H1 (cell line): ENCODE measurements around the gene TP73. TPM values are rescaled to one million over a fixed set of nuclear protein-coding genes. Genes with fewer than 3 reads are reported as not detected.

Experiments used
- CTCF ChIA-PET: fragments of 300-600 bp; sonication (Branson Sonifier 250); formaldehyde crosslinking; loops from one replicate; lab custom pipeline; 2021; ENCODE audit not compliant: partially characterized antibody; lab: Charles Lee
- POLR2A ChIA-PET: fragments of 300-600 bp; sonication (Branson Sonifier 250); formaldehyde crosslinking; loops from one replicate; lab custom pipeline; 2021; ENCODE audit warnings: inconsistent platforms; ENCODE audit not compliant: partially characterized antibody; lab: Charles Lee
- DNase-seq, 2 experiments: peaks; one replicate each; pipeline versions ENCODE4 v3.0.0 to v3.0.0-alpha.2; 2010 to 2022; ENCODE audit warnings: low spot score in 2 of 2, low read depth in 1 of 2, mixed read lengths in 1 of 2
- FAIRE-seq: peaks from 2 replicates; lab custom pipeline; 2011; peaks lifted over from hg19 to GRCh38; lab: Jason Lieb, UNC
- H2AFZ ChIP-seq: 2 replicates; pipeline ENCODE4 v1.8.1; 2012; ENCODE audit warnings: low read length, inconsistent platforms
- H2AK5ac ChIP-seq: 2 replicates; pipeline ENCODE4 v1.6.1; 2013; ENCODE audit warnings: low read depth, low read length
- H2BK120ac ChIP-seq: replicated peaks from 2 replicates; pipeline ENCODE3; 2013; ENCODE audit warnings: low read depth, low read length, inconsistent platforms
- H2BK12ac ChIP-seq: 2 replicates; pipeline ENCODE4 v1.6.1; 2013; ENCODE audit warnings: low read depth, low read length
- H2BK15ac ChIP-seq: 2 replicates; pipeline ENCODE4 v1.6.1; 2013; ENCODE audit warnings: low read length
- H2BK20ac ChIP-seq: 2 replicates; pipeline ENCODE4 v1.6.1; 2013; ENCODE audit warnings: low read length
- H2BK5ac ChIP-seq: 2 replicates; pipeline ENCODE4 v1.6.1; 2013; ENCODE audit warnings: low read depth, low read length
- H3K14ac ChIP-seq: 2 replicates; pipeline ENCODE4 v1.6.1; 2013; ENCODE audit warnings: inconsistent platforms; ENCODE audit not compliant: insufficient read length
- H3K18ac ChIP-seq: 2 replicates; pipeline ENCODE4 v1.6.1; 2013; ENCODE audit warnings: low read length; ENCODE audit errors: extremely low read depth
- H3K23ac ChIP-seq: 2 replicates; pipeline ENCODE4 v1.6.1; 2013; ENCODE audit warnings: inconsistent platforms; ENCODE audit not compliant: insufficient read length
- H3K23me2 ChIP-seq: 2 replicates; pipeline ENCODE4 v1.6.1; 2013; ENCODE audit warnings: low read depth, low read length
- H3K27ac ChIP-seq: 2 replicates; pipeline ENCODE4 v1.6.1; 2011; ENCODE audit warnings: low read depth, low read length, inconsistent platforms
- H3K27me3 ChIP-seq, 4 experiments: replicated peaks in 1 of 4; 1 replicate in 1 of 4; 2 replicates in 3 of 4; pipeline versions ENCODE4 v1.6.1 to v1.8.1; 2011 to 2013; ENCODE audit warnings: low read length in 3 of 4, mild to moderate bottlenecking in 3 of 4, inconsistent platforms in 2 of 4, mixed read lengths in 2 of 4, moderate library complexity in 1 of 4; ENCODE audit not compliant: control insufficient read depth in 3 of 4, insufficient read depth in 3 of 4; ENCODE audit errors: extremely low read depth in 1 of 4
- H3K36me3 ChIP-seq, 4 experiments: 2 replicates each; pipeline versions ENCODE4 v1.6.1 to v1.8.1; 2011 to 2013; ENCODE audit warnings: mild to moderate bottlenecking in 4 of 4, low read length in 3 of 4, moderate library complexity in 2 of 4, control low read depth in 1 of 4, inconsistent platforms in 1 of 4; ENCODE audit not compliant: insufficient read depth in 4 of 4, control insufficient read depth in 2 of 4
- H3K4ac ChIP-seq: replicated peaks from 2 replicates; pipeline ENCODE3; 2013; ENCODE audit warnings: low read length, low read depth, mixed read lengths, inconsistent platforms; ENCODE audit not compliant: insufficient read length
- H3K4me1 ChIP-seq, 4 experiments: replicated peaks in 1 of 4; 1 replicate in 1 of 4; 2 replicates in 3 of 4; pipeline versions ENCODE4 v1.6.1 to v1.8.1; 2011 to 2013; ENCODE audit warnings: low read length in 3 of 4, inconsistent platforms in 2 of 4, mixed read lengths in 1 of 4; ENCODE audit not compliant: insufficient read depth in 4 of 4, control insufficient read depth in 3 of 4
- H3K4me2 ChIP-seq, 2 experiments: 2 replicates each; pipeline versions ENCODE4 v1.6.1 to v1.8.1; 2011 to 2013; ENCODE audit warnings: low read depth in 2 of 2, low read length in 2 of 2, control low read depth in 1 of 2, inconsistent platforms in 1 of 2, mild to moderate bottlenecking in 1 of 2; ENCODE audit not compliant: insufficient read depth in 1 of 2
- H3K4me3 ChIP-seq, 4 experiments: fragments of 200-600, 300-600 bp in 1 of 4; sonication (generic), shearing (Covaris generic), sonication (Bioruptor Twin) in 1 of 4; 2 replicates each; pipeline versions ENCODE4 v1.5.1 to v1.8.1; 2011 to 2016; ENCODE audit warnings: low read length in 4 of 4, low read depth in 3 of 4, control low read depth in 2 of 4, inconsistent platforms in 2 of 4, mild to moderate bottlenecking in 2 of 4, mixed read lengths in 1 of 4, moderate library complexity in 1 of 4; ENCODE audit not compliant: insufficient read depth in 2 of 4; ENCODE audit errors: extremely low read depth in 1 of 4
- H3K56ac ChIP-seq: replicated peaks from 2 replicates; pipeline ENCODE3; 2013; ENCODE audit warnings: low read depth, mild to moderate bottlenecking, mixed read lengths, low read length, inconsistent platforms; ENCODE audit not compliant: insufficient read length
- H3K79me1 ChIP-seq: 2 replicates; pipeline ENCODE4 v1.6.1; 2013; ENCODE audit warnings: low read depth, low read length, control low read depth
- H3K79me2 ChIP-seq, 2 experiments: 2 replicates each; pipeline versions ENCODE4 v1.6.1 to v1.8.1; 2012 to 2013; ENCODE audit warnings: low read length in 2 of 2, mild to moderate bottlenecking in 2 of 2, inconsistent platforms in 1 of 2; ENCODE audit not compliant: insufficient read depth in 2 of 2, control insufficient read depth in 1 of 2
- H3K9ac ChIP-seq, 4 experiments: replicated peaks in 1 of 4; 1 replicate in 1 of 4; 2 replicates in 3 of 4; pipeline versions ENCODE4 v1.6.1 to v1.8.1; 2011 to 2013; ENCODE audit warnings: low read depth in 3 of 4, low read length in 3 of 4, control low read depth in 2 of 4, mild to moderate bottlenecking in 2 of 4, moderate library complexity in 2 of 4, inconsistent platforms in 1 of 4; ENCODE audit errors: extremely low read depth in 1 of 4
- H3K9me3 ChIP-seq, 2 experiments: 2 replicates each; pipeline versions ENCODE4 v1.6.1 to v1.8.1; 2012 to 2013; ENCODE audit warnings: mild to moderate bottlenecking in 2 of 2, moderate library complexity in 2 of 2, control low read depth in 1 of 2, inconsistent platforms in 1 of 2, low read depth in 1 of 2, low read length in 1 of 2, mixed read lengths in 1 of 2; ENCODE audit not compliant: insufficient read depth in 2 of 2
- H4K20me1 ChIP-seq, 2 experiments: replicated peaks in 1 of 2; 2 replicates each; pipeline versions ENCODE3 to v1.8.1; 2011 to 2013; ENCODE audit warnings: inconsistent platforms in 2 of 2, low read length in 2 of 2, mild to moderate bottlenecking in 1 of 2; ENCODE audit not compliant: insufficient read depth in 2 of 2, control insufficient read depth in 1 of 2
- H4K5ac ChIP-seq: 2 replicates; pipeline ENCODE4 v1.6.1; 2013; ENCODE audit warnings: low read length, low read depth, mixed read lengths, inconsistent platforms; ENCODE audit not compliant: insufficient read length
- H4K8ac ChIP-seq: 2 replicates; pipeline ENCODE4 v1.8.0; 2013; ENCODE audit warnings: mild to moderate bottlenecking, moderate library complexity, low read length, inconsistent platforms; ENCODE audit not compliant: insufficient read depth; ENCODE audit errors: extremely low read depth
- H4K91ac ChIP-seq: replicated peaks from 2 replicates; pipeline ENCODE3; 2013; ENCODE audit warnings: low read length, mixed read lengths, inconsistent platforms; ENCODE audit not compliant: insufficient read length
- CEBPB ChIP-seq: IDR thresholded peaks from 2 replicates; pipeline ENCODE4 v1.6.1; 2012; ENCODE audit warnings: low read depth, low read length
- whole genome bisulfite sequencing, 2 experiments: shearing (Covaris generic) in 1 of 2; methylation state at CpG; one replicate each; pipeline versions ENCODE4 v1.1.6 to v1.1.7; 2013 to 2015; ENCODE audit warnings: low lambda C conversion rate in 2 of 2, mixed read lengths in 2 of 2, inconsistent platforms in 1 of 2, low coverage in 1 of 2, missing lambda C conversion rate in 1 of 2; ENCODE audit not compliant: insufficient replicate concordance in 2 of 2, insufficient coverage in 1 of 2, insufficient read length in 1 of 2; ENCODE audit errors: extremely low coverage in 1 of 2, missing lambda C conversion rate in 1 of 2; 5-methylcytosine and 5-hydroxymethylcytosine counted together
- polyA plus RNA-seq, 7 experiments: library from polyadenylated mRNA; depleted of rRNA in 3 of 7; stranded (reverse) in 5 of 7; unstranded in 2 of 7; fragments of >200 nt in 5 of 7; fragments of 200-250 nt in 2 of 7; gene quantifications; 1 replicate in 5 of 7; 2 replicates in 1 of 7; 4 replicates in 1 of 7; pipeline versions ENCODE4 v1.2.1 to v1.2.3, GENCODE V29; 2011 to 2013; ENCODE audit warnings: missing spikeins in 2 of 7, mixed read lengths in 2 of 7
- total RNA-seq: library from RNA; stranded (reverse); fragmentation: NEBNext Ultra II Directional; extraction: Animal tissue kit (Norgen Biotek cat#: 25700); gene quantifications from 2 replicates; pipeline ENCODE4 v1.2.1, GENCODE V29; 2021

TP73 gene
- total and polyA plus RNA-seq, 2 of the 8 experiments (the other 6 are each of a cell fraction or from before 2014, with no cell fraction given), result 2.6 to 3.1 TPM

DNA sequence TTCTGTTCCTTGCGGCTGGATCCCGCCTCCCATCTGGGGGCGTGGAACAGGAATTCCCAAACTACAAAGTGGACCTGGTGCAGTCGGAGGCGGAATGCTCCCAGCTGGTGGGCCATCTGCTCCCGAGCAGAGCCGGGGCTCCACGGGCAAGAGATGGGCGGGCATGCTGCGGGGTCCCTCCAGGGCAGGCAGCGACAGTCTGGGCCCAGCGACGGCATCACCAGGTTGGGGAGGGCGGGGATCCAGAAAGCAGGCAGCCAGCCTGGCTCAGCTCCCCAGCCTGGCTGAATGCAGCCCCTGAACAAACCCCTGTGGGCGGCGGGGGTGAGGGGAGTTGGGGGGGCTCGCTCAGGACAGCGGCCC is 44.6 kb upstream of the TP73 start:
- Histone ChIP-seq H3K9me3 (no peaks in the 10 kb centered on the region; a peak in 1 of 4 replicates), H3K4me3 (no peak overlapping the region), H3K36me3 (no peaks in the 10 kb centered on the region; a peak in 1 of 8 replicates), H3K9ac (no peak overlapping the region), H3K4me2 (no peak overlapping the region), H3K14ac (no peak overlapping the region), H2BK20ac (no peak overlapping the region), H3K23me2 (peaks cover 19% of the 10 kb centered on the region; the same call in 1 of the 2 replicates), H3K27ac (no peak overlapping the region), H2BK120ac (no peak overlapping the region), H4K5ac (no peak overlapping the region), H3K27me3 (peaks cover 3 to 10% (median 8%) of the 10 kb centered on the region in 4 experiments), H2BK12ac (no peak overlapping the region), H4K20me1 (peaks cover 0 to 10% of the 10 kb centered on the region in 2 experiments), H2BK5ac (no peak overlapping the region), H4K8ac (no peak overlapping the region), H2AK5ac (no peak overlapping the region), H3K79me1 (peaks cover 2% of the 10 kb centered on the region), H2BK15ac (no peak overlapping the region), H3K18ac (no peak overlapping the region), H2AFZ (no peak overlapping the region), H3K4ac (no peak overlapping the region), H3K4me1 (peaks cover 0 to 24% (median 13%) of the 10 kb centered on the region in 4 experiments; a peak in 6 of 7 replicates), H3K23ac (no peak overlapping the region), H4K91ac (no peak overlapping the region), H3K56ac (no peak overlapping the region), H3K79me2 (peaks cover 0 to 14% of the 10 kb centered on the region in 2 experiments; a peak in 3 of 4 replicates)
- FAIRE-seq (no peak), DNase-seq (no peak)
- WGBS, 2 experiments, result 93% methylated on average over 15 of the region's 18 CpGs; no CpG with 5 or more reads in 1 of the 2 experiments
- no peak for TF ChIP-seq CEBPB
- ChIA-PET POLR2A (interaction anchor here (1.9 kb wide), 1 partner anchor 9 kb away, joined by 8 read pairs; no protein-coding TSS in a partner anchor), CTCF (interaction anchor here (1.0 to 6.4 kb wide), 8 partner anchors 9 to 155 kb away, joined by 3 to 84 read pairs (median 4); no protein-coding TSS in a partner anchor)
